ENCODE data around the gene SFMBT1.

GRCh38 chr3:52870471-52870870 lies 175.4 kb downstream of the SFMBT1 start:
- TF ChIP-seq, protein P1, sequence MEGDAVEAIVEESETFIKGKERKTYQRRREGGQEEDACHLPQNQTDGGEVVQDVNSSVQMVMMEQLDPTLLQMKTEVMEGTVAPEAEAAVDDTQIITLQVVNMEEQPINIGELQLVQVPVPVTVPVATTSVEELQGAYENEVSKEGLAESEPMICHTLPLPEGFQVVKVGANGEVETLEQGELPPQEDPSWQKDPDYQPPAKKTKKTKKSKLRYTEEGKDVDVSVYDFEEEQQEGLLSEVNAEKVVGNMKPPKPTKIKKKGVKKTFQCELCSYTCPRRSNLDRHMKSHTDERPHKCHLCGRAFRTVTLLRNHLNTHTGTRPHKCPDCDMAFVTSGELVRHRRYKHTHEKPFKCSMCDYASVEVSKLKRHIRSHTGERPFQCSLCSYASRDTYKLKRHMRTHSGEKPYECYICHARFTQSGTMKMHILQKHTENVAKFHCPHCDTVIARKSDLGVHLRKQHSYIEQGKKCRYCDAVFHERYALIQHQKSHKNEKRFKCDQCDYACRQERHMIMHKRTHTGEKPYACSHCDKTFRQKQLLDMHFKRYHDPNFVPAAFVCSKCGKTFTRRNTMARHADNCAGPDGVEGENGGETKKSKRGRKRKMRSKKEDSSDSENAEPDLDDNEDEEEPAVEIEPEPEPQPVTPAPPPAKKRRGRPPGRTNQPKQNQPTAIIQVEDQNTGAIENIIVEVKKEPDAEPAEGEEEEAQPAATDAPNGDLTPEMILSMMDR (conservative IDR thresholded peaks at IDR 0.05; ENCODE audit: low read depth, low read length), result no peak
- no peak for TF ChIP-seq EZH2 (IDR thresholded peaks at IDR 0.05; ENCODE audit: borderline replicate concordance, low read depth, low read length, poor library complexity, severe bottlenecking)
